ENCODE data around the gene TTK.
"Not testable (repeated sequence)": the region's sequence is repeated elsewhere in the genome, so short reads cannot be mapped to it uniquely, and the experiment has no call there.

TTK gene

GRCh38 chr6:80022803-80023202 is 18.4 kb downstream of the TTK start:
- no peak for DNase-seq

DNA sequence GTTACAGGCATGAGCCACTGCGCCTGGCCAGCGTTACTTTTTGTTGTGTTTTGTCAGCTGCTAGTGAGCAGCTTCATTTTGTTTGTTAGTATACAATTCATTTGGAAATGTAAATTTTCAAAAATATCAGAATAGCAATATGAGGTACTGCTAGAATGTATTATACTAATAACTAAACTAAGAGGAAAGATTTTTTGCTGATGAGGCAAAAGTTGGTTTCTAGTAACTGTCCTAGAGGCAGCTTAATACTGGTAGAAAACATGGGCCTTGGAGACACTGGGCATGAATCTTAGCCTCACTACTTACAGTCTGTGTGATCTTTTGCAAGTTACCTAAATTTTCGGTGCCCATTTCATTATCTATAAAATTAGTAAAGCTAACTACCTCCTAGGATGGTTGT is 24.1 kb downstream of the TTK start:
- no peak for DNase-seq

DNA sequence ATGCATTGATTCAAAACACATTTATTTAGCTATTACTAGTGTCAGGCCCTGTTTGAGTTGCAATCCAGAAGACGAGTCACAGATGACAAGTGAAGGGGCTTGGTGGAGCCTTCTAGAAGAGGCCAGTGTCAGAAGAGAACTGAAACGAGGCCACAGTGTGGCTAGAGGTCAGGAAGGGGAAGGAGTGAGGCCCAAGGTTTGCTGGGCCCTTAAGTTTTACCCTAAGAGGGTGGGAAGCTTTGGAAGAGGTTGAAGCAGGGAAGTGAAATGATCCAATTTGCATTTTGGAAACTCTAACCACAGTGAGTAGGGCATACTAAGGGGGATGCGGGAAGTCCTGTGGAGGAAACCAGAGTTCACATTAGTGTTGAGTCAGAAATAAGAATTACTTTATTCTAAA is 25.0 kb downstream of the TTK start:
- peak; percentile 19 for DNase-seq

- not testable (repeated sequence) for DNase-seq
Observed at GRCh38 chr6:80048220-80048619, 43.8 kb downstream of the TTK start.

DNA sequence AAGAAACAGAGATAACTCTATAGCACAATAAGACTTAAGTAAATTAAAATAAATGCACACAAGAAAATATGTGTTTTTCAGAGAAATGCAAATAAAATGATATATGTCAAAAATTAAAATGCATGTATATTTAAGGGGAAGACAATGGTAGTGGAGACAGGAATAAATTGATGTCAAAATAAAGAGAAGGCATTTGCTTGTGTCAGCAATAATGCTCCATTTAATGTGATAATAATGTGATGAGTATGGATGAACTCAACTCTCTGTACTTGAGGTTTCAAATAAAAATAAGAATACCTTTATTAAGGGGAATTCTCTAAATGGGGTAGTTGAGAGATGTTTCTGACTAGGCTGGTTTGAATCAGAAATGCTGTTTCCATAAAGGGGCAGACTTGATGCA is 56.3 kb downstream of the TTK start:
- no peak for DNase-seq

GRCh38 chr6:80068146-80068545 is 63.7 kb downstream of the TTK start:
- DNase-seq, result not testable (repeated sequence)

DNA sequence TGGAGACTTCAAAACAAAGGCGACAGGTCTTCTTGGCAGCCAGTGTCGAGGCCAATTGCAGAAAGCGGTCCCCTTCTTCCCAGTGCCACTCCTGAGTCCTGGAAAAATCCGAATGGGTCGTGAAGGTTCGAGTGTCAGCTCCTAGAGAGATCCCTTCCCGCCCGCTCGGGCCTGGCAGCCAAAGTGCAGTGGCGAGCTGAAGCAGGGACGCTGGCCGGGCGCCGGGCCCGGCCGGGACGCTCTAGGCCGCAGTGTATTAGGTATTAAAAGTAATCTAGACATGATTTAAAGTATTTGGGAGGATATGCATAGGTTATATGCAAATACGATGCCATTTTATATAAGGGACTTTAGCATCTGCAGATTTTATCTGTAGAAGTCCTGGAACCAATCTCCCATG is 66.0 kb downstream of the TTK start:
- not testable (repeated sequence) for DNase-seq

DNA sequence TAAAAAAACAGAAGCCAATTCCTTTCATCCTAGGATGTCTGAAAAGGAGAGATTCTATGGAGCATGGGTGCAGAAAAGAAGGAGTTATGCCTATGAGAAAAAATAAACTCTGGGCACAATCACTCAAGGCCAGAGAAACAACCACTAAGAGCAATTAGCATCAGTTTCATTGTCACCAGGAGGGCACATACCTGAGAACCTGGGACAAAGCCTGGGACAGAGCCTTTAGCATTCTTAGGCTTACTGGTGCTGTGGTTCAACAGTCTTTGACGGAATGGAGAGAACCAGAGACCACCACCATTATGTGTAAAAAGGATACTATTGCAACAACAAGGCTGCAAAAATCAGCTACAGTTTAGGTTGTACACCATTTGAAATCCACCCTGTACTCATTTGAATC is 72.6 kb downstream of the TTK start:
- DNase-seq, result no peak

- no peak for DNase-seq
Observed at GRCh38 chr6:80088637-80089036, 84.2 kb downstream of the TTK start.

DNA sequence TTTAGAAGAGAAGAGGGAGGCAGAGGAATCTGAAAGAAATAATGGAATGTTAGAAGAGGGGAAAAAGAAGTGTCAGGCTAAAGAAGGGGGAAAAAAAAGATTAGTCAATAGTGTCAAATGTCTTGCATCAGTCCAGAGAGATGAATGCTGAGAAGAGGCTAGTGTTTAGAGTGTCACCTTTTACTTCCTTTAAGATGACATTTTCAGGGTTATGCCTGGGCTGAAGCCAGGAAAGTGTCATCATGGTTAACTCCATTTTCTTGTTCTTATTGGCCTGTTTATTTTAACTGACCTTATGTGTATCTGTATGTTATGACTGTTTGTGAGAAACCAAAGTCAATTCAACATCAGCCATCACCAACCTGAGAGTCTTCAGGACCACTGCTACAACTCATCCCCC is 87.1 kb downstream of the TTK start:
- DNase-seq, result no peak

All from GDM1 (cell line).